Duodenal mucosa (tissue), 2 donors: ENCODE results near the gene AP5Z1.

Experiments used
- H3K27ac ChIP-seq: one replicate; pipeline ENCODE4 v1.7.0; 2013; ENCODE audit warnings: low read depth, low read length
- H3K27me3 ChIP-seq, 2 donors: one replicate each; pipeline ENCODE4 v1.7.0; 2013; ENCODE audit warnings: low read length in 2 of 2, control low read depth in 1 of 2; ENCODE audit not compliant: insufficient read depth in 2 of 2, control insufficient read depth in 1 of 2
- H3K36me3 ChIP-seq, 2 donors: one replicate each; pipeline ENCODE4 v1.7.0; 2013; ENCODE audit warnings: low read length in 2 of 2, control low read depth in 1 of 2; ENCODE audit not compliant: insufficient read depth in 2 of 2, control insufficient read depth in 1 of 2
- H3K4me1 ChIP-seq, 2 donors: one replicate each; pipeline ENCODE4 v1.7.0; 2013; ENCODE audit warnings: low read length in 2 of 2, control low read depth in 1 of 2; ENCODE audit not compliant: insufficient read depth in 2 of 2, control insufficient read depth in 1 of 2
- H3K4me3 ChIP-seq, 2 donors: one replicate each; pipeline ENCODE4 v1.7.0; 2013; ENCODE audit warnings: low read length in 2 of 2, low read depth in 1 of 2
- H3K9ac ChIP-seq, 2 donors: one replicate each; pipeline ENCODE4 v1.7.0; 2013; ENCODE audit warnings: low read length in 2 of 2, low read depth in 1 of 2
- H3K9me3 ChIP-seq, 2 donors: one replicate each; pipeline ENCODE4 v1.7.0; 2013; ENCODE audit warnings: low read length in 2 of 2, control low read depth in 1 of 2; ENCODE audit not compliant: control insufficient read depth in 1 of 2

Gene AP5Z1

GRCh38 chr7:4755045-4755444 lies 20.4 kb upstream of the AP5Z1 start:
- Histone ChIP-seq H3K27ac (no peak overlapping the region), H3K9me3 (no peaks in the 10 kb centered on the region), H3K27me3 (no peaks in the 10 kb centered on the region), H3K4me1 (peaks cover 4 to 8% of the 10 kb centered on the region in 2 donors), H3K9ac (no peak overlapping the region), H3K36me3 (peaks cover 26 to 53% of the 10 kb centered on the region in 2 donors), H3K4me3 (no peak overlapping the region)

DNA sequence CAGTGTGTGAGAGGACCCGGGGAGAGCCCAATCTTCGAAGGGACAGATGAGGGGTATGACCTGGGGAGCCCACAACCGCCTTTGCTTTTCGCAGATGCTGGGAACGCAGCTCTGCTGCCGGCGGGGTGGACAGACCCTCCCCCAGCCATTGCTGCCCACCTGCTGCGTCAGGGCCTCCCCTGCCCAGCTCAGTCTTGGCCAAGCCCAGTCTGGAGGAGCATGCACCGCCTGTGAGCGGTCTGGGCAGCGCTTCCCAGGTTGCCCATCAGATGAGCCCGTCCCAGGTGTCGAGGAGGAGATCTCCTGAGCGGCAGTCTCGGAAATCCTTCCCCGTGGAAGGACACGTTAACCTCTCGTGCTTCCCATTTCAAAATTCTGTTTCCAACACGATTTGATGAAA lies 17.3 kb upstream of the AP5Z1 start:
- Histone ChIP-seq H3K27me3 (no peaks in the 10 kb centered on the region), H3K36me3 (peaks cover 43 to 81% of the 10 kb centered on the region in 2 donors), H3K4me1 (peaks cover 4 to 8% of the 10 kb centered on the region in 2 donors), H3K4me3 (no peak overlapping the region), H3K9ac (no peak overlapping the region), H3K27ac (no peak overlapping the region), H3K9me3 (no peaks in the 10 kb centered on the region)

- Histone ChIP-seq H3K9me3 (no peaks in the 10 kb centered on the region), H3K27ac (no peak overlapping the region), H3K9ac (no peak overlapping the region), H3K4me3 (no peak overlapping the region), H3K36me3 (peaks cover 50 to 87% of the 10 kb centered on the region in 2 donors), H3K4me1 (peaks cover 0 to 2% of the 10 kb centered on the region in 2 donors), H3K27me3 (no peaks in the 10 kb centered on the region)
Observed at GRCh38 chr7:4758791-4759190, 16.6 kb upstream of the AP5Z1 start.

DNA sequence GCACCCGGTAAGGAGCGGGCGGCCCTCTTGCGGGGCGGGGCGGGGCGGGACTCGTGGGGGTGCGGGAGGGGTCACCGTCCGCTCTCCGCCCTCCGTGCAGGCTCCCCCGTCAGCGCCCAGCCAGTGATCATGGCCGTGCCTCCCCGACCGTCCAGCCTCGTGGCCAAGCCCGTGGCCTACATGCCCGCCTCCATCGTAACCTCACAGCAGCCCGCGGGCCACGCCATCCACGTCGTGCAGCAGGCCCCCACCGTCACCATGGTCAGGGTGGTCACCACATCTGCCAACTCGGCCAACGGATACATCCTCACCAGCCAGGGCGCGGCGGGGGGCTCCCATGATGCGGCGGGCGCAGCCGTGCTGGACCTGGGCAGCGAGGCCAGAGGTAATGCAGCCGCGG lies 16.2 kb upstream of the AP5Z1 start:
- no peaks in the 10 kb centered on the region for H3K27me3 ChIP-seq
- H3K4me3 ChIP-seq, result no peak overlapping the region
- H3K9me3 ChIP-seq, result no peaks in the 10 kb centered on the region
- H3K27ac ChIP-seq, result no peak overlapping the region
- peaks cover 52 to 92% of the 10 kb centered on the region in 2 donors for H3K36me3 ChIP-seq
- H3K4me1 ChIP-seq, result no peaks in the 10 kb centered on the region
- H3K9ac ChIP-seq, result no peak overlapping the region

DNA sequence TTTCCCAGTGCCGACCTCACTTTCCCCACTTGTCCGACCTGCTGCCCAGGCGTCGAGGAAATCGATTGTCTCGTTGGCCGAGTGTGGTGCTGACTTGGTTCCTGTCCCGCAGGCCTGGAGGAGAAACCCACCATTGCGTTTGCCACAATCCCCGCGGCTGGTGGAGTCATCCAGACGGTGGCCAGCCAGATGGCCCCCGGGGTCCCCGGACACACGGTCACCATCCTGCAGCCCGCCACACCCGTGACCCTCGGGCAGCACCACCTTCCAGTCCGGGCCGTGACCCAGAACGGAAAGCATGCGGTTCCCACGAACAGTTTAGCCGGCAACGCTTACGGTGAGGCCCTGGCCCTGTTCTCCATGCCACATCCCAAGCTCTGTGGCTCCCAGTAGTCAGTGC lies 14.5 kb upstream of the AP5Z1 start:
- Histone ChIP-seq H3K4me3 (no peak overlapping the region), H3K36me3 (peaks cover 47 to 91% of the 10 kb centered on the region in 2 donors), H3K9ac (no peak overlapping the region), H3K27me3 (no peaks in the 10 kb centered on the region), H3K27ac (no peak overlapping the region), H3K4me1 (no peaks in the 10 kb centered on the region), H3K9me3 (no peaks in the 10 kb centered on the region)

- Histone ChIP-seq H3K4me3 (no peak overlapping the region), H3K27me3 (no peaks in the 10 kb centered on the region), H3K36me3 (peaks cover 52 to 82% of the 10 kb centered on the region in 2 donors), H3K27ac (no peak overlapping the region), H3K4me1 (no peaks in the 10 kb centered on the region), H3K9me3 (no peaks in the 10 kb centered on the region), H3K9ac (no peak overlapping the region)
Observed at GRCh38 chr7:4762121-4763055, 13.0 kb upstream of the AP5Z1 start.

DNA sequence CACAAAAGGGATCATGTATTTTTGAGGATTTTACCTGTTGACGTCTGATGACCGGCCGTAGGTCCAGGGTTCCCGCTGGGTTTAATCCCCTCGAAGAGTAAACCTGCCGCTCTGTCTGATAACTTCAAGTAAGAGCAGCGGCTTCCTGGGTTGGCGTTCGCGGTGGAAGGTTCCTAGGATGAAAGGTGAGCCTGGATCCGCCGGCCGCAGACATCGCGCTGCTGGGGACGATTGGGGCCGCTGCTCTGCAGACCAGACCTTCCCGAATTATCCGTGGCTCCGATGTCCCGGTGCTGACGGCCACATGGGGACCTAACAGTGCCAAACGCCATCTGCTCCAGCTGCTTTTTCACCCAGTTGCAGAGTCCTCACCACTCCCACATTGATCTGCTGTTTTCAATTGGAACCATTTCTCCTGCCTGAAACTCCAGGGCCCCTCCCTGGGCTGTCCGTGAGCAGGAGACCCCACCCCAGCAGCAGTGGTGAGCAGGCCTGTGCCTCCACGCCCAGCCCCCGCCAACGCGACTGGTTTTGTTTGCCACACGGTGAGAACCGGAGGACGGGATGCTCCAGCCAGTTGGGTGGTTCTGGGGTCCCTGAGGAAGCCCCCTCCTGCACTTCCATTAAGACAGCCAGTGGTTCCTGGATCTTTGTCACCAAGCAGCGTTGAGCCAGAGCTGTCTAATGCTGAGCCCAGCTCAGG lies 12.2 kb upstream of the AP5Z1 start:
- H3K36me3 ChIP-seq, result peaks cover 52 to 74% of the 10 kb centered on the region in 2 donors
- H3K27ac ChIP-seq, result no peak overlapping the region
- no peak overlapping the region for H3K4me3 ChIP-seq

DNA sequence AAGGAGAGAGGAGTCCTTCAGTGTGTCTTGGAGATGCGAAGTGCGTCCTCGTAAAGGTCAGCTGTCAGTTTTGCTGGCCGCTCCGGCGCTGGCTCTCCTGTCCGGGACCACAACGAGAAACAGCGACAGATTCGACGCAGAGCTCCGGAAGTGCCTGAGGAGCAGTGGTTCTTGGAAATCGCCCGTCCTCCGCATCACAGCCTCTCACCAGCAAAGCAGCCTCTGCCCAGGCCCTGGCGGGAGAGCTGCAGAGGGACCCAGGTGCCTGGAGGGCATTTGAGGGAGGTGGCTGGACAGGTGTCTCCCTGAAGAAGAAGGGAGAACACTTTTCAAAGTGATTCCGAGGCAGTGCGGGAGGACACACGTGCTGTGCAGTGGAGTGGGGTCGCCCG lies 11.6 kb upstream of the AP5Z1 start:
- Histone ChIP-seq H3K27me3 (no peaks in the 10 kb centered on the region), H3K27ac (no peak overlapping the region), H3K9ac (no peak overlapping the region), H3K4me3 (no peak overlapping the region), H3K9me3 (no peaks in the 10 kb centered on the region), H3K4me1 (no peaks in the 10 kb centered on the region), H3K36me3 (peaks cover 48 to 69% of the 10 kb centered on the region in 2 donors)

More for the DNA sequence above, 12.2 kb upstream of the AP5Z1 start:
- Histone ChIP-seq H3K27me3 (no peaks in the 10 kb centered on the region), H3K9ac (no peak overlapping the region), H3K4me1 (no peaks in the 10 kb centered on the region), H3K9me3 (no peaks in the 10 kb centered on the region)

DNA sequence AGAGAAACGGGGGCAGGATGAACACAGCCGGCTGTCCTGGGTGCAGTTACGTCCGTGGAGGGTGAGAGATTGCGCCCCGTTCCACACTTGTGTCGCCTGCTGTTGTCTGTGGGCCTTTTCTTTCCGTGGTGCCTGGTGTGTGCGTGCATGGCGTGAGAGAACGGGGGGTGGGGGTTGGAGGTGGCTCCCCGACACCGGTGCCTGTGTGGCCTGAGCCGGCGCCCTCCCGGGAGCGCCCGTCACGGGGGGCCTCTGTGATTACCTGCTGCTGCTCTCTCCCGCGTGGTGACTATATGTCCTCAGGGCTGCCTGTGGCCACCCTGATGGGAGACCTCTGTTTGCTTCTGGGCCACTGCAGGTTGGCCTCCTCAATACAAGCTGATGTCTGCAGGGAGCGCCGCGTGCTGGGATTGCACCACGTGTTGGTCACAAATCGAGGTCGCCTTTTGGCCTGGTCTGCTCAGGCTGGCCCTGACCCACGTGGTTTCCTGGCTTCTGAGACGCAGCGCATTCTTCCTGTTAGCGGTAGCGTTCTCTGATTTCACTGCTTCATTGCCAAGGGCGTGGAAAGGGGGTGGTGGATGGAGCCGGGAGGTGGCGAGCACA lies 10.9 kb upstream of the AP5Z1 start:
- no peak overlapping the region for H3K27ac ChIP-seq
- H3K36me3 ChIP-seq, result peaks cover 46 to 64% of the 10 kb centered on the region in 2 donors

More for the DNA sequence above, 10.9 kb upstream of the AP5Z1 start:
- Histone ChIP-seq H3K27me3 (no peaks in the 10 kb centered on the region), H3K4me1 (no peaks in the 10 kb centered on the region), H3K9ac (no peak overlapping the region), H3K9me3 (no peaks in the 10 kb centered on the region), H3K4me3 (no peak overlapping the region)
